GM12878 (cell line): ENCODE results near the gene COX5A. TPM values are rescaled to one million over a fixed set of nuclear protein-coding genes. Genes with fewer than 3 reads are reported as not detected.

Source experiments
- POLR2AphosphoS2 ChIP-seq: IDR thresholded peaks from 2 replicates; pipeline ENCODE4 v1.6.1; 2011; ENCODE audit warnings: low read depth, mild to moderate bottlenecking, low read length, improper control_type of control experiment, moderate library complexity
- RCOR1 ChIP-seq: conservative IDR thresholded peaks from 2 replicates; pipeline ENCODE4 v1.6.1; 2012; ENCODE audit warnings: low read depth, low read length, improper control_type of control experiment
- RUNX3 ChIP-seq: IDR thresholded peaks from 2 replicates; pipeline ENCODE4 v1.6.1; 2012; ENCODE audit warnings: low read length, inconsistent platforms
- SMARCA5 ChIP-seq: fragments of 450-650 bp; IDR thresholded peaks from 2 replicates; pipeline ENCODE4 v1.6.1; 2017; ENCODE audit warnings: mild to moderate bottlenecking
- ZNF217 ChIP-seq: fragments of 450-650 bp; IDR thresholded peaks from 2 replicates; pipeline ENCODE4 v1.6.1; 2017; ENCODE audit warnings: antibody characterized with exemption, mild to moderate bottlenecking
- ZNF24 ChIP-seq: fragments of 450-650 bp; IDR thresholded peaks from 2 replicates; pipeline ENCODE4 v1.6.1; 2017; ENCODE audit warnings: antibody characterized with exemption, mild to moderate bottlenecking
- polyA plus RNA-seq, 11 experiments: library from polyadenylated mRNA; depleted of rRNA in 4 of 11; unstranded in 6 of 11; stranded (reverse) in 5 of 11; fragments of >200 nt; fragmentation: Nextera tagmentation in 4 of 11; fragmentation: Illumina TruSeq in 1 of 11; extraction: Ambion mirVana in 4 of 11; extraction: Trizol in 1 of 11; gene quantifications; 1 replicate in 1 of 11; 2 replicates in 10 of 11; pipeline versions ENCODE4 v1.2.1 to v1.2.3, GENCODE V29; 2011 to 2016; ENCODE audit warnings: inconsistent platforms in 2 of 11, missing spikeins in 2 of 11, low read depth in 1 of 11
- total RNA-seq, 4 experiments: library from RNA; depleted of rRNA in 3 of 4; stranded (reverse); fragments of >200 nt in 3 of 4; fragmentation: Illumina TruSeq in 1 of 4; extraction: Trizol in 1 of 4; gene quantifications; 2 replicates each; pipeline versions ENCODE4 v1.2.1 to v1.2.3, GENCODE V29; 2013 to 2021
- TF ChIP-seq, protein P1 (sequence below): IDR thresholded peaks from 2 replicates; pipeline ENCODE4 v1.6.1; 2012; ENCODE audit warnings: low read depth, low read length, improper control_type of control experiment
- TF ChIP-seq, protein P2 (sequence below), 3 experiments: IDR thresholded peaks in 2 of 3; conservative IDR thresholded peaks in 1 of 3; 2 replicates each; pipeline ENCODE4 v1.5.1; 2011; ENCODE audit warnings: low read depth in 3 of 3, low read length in 3 of 3, mild to moderate bottlenecking in 3 of 3, control low read depth in 2 of 3, moderate library complexity in 2 of 3, inconsistent platforms in 1 of 3, mixed read lengths in 1 of 3; ENCODE audit not compliant: control insufficient read depth in 2 of 3, insufficient read depth in 1 of 3; ENCODE audit errors: extremely low read depth in 1 of 3
- TF ChIP-seq, protein P3 (sequence below): fragments of 450-650 bp; IDR thresholded peaks from 2 replicates; pipeline ENCODE4 v1.6.1; 2016; ENCODE audit warnings: mild to moderate bottlenecking, moderate library complexity, borderline replicate concordance
- TF ChIP-seq, protein P4 (sequence below): fragments of 450-650 bp; formaldehyde crosslinking; IDR thresholded peaks from 2 replicates; pipeline ENCODE4 v1.5.0; 2022; ENCODE audit warnings: mild to moderate bottlenecking, missing genetic modification characterization
- TF ChIP-seq, protein P5 (sequence below): fragments of 450-650 bp; IDR thresholded peaks from 2 replicates; pipeline ENCODE4 v1.6.1; 2017; ENCODE audit warnings: antibody characterized with exemption, mild to moderate bottlenecking, moderate library complexity
- TF ChIP-seq, protein P6 (sequence below): fragments of 450-650 bp; IDR thresholded peaks from 2 replicates; pipeline ENCODE4 v1.6.1; 2016; ENCODE audit warnings: mild to moderate bottlenecking

The COX5A gene
- total and polyA plus RNA-seq, 10 of the 15 experiments (the other 5 are each of a cell fraction or from before 2014, with no cell fraction given) = 84.5 to 1,218 (median 392) TPM

DNA sequence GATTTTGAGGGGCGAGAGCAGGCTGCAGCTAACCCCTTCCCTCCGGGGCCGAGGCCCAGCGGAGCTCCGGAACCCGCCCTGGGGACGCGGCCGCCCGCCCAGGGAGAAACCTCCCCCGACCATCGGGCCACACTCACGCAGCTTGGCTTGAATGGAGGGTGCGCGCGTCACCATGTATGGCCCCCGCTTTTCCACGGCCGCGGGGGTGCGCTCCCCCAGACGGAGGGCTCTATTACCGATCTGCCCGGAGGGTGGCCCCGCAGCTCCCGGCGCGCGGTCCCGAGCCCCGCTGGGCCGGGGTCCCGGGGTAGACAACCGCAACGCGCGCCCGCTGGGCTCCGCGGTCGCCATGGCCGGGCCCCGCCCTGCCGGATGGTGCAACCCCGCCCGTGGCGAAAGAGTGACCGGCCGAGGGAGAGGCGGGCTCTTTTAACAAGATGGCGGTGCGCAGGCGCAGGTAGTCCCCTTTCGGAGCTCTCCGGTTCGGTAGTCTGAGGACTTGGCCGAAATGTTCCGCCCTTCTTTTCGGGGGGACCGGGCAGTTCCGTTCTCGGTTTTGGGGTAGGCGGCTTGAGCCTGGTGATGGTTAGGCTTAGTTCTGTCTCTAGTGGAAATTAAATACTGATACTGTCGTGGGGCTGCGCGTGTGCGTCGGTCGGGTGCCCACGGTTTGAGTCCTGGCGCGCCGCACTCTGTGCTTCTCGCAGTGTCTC, 31.3 kb downstream of the COX5A start, which contains the start of gene FAM219B (continued):
- TF ChIP-seq, protein P1, sequence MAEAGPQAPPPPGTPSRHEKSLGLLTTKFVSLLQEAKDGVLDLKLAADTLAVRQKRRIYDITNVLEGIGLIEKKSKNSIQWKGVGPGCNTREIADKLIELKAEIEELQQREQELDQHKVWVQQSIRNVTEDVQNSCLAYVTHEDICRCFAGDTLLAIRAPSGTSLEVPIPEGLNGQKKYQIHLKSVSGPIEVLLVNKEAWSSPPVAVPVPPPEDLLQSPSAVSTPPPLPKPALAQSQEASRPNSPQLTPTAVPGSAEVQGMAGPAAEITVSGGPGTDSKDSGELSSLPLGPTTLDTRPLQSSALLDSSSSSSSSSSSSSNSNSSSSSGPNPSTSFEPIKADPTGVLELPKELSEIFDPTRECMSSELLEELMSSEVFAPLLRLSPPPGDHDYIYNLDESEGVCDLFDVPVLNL = no peak
- TF ChIP-seq, protein P2, sequence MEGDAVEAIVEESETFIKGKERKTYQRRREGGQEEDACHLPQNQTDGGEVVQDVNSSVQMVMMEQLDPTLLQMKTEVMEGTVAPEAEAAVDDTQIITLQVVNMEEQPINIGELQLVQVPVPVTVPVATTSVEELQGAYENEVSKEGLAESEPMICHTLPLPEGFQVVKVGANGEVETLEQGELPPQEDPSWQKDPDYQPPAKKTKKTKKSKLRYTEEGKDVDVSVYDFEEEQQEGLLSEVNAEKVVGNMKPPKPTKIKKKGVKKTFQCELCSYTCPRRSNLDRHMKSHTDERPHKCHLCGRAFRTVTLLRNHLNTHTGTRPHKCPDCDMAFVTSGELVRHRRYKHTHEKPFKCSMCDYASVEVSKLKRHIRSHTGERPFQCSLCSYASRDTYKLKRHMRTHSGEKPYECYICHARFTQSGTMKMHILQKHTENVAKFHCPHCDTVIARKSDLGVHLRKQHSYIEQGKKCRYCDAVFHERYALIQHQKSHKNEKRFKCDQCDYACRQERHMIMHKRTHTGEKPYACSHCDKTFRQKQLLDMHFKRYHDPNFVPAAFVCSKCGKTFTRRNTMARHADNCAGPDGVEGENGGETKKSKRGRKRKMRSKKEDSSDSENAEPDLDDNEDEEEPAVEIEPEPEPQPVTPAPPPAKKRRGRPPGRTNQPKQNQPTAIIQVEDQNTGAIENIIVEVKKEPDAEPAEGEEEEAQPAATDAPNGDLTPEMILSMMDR (IDR thresholded peaks at IDR 0.05 in 2 of 3, conservative IDR thresholded peaks at IDR 0.05 in 1 of 3; ENCODE audit: control insufficient read depth in 2 of 3, extremely low read depth in 1 of 3, insufficient read depth in 1 of 3, low read depth in 3 of 3, low read length in 3 of 3) = 0 out of 6 replicates have a peak, but pooled peaks of 1 of the 3 experiments have one; percentile 1
- TF ChIP-seq, protein P3, sequence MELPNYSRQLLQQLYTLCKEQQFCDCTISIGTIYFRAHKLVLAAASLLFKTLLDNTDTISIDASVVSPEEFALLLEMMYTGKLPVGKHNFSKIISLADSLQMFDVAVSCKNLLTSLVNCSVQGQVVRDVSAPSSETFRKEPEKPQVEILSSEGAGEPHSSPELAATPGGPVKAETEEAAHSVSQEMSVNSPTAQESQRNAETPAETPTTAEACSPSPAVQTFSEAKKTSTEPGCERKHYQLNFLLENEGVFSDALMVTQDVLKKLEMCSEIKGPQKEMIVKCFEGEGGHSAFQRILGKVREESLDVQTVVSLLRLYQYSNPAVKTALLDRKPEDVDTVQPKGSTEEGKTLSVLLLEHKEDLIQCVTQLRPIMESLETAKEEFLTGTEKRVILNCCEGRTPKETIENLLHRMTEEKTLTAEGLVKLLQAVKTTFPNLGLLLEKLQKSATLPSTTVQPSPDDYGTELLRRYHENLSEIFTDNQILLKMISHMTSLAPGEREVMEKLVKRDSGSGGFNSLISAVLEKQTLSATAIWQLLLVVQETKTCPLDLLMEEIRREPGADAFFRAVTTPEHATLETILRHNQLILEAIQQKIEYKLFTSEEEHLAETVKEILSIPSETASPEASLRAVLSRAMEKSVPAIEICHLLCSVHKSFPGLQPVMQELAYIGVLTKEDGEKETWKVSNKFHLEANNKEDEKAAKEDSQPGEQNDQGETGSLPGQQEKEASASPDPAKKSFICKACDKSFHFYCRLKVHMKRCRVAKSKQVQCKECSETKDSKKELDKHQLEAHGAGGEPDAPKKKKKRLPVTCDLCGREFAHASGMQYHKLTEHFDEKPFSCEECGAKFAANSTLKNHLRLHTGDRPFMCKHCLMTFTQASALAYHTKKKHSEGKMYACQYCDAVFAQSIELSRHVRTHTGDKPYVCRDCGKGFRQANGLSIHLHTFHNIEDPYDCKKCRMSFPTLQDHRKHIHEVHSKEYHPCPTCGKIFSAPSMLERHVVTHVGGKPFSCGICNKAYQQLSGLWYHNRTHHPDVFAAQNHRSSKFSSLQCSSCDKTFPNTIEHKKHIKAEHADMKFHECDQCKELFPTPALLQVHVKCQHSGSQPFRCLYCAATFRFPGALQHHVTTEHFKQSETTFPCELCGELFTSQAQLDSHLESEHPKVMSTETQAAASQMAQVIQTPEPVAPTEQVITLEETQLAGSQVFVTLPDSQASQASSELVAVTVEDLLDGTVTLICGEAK = peak; percentile 62; the same call in 1 of the 2 replicates
- TF ChIP-seq POLR2AphosphoS2 (0 out of 2 replicates have a peak, but pooled peaks have one; percentile 30), ZNF217 (0 out of 2 replicates have a peak, but pooled peaks have one; percentile 44), RCOR1 (no peak), RUNX3 (peak; percentile 68), SMARCA5 (0 out of 2 replicates have a peak, but pooled peaks have one; percentile 66), ZNF24 (peak; percentile 62; the same call in 1 of the 2 replicates)
- TF ChIP-seq, protein P4, sequence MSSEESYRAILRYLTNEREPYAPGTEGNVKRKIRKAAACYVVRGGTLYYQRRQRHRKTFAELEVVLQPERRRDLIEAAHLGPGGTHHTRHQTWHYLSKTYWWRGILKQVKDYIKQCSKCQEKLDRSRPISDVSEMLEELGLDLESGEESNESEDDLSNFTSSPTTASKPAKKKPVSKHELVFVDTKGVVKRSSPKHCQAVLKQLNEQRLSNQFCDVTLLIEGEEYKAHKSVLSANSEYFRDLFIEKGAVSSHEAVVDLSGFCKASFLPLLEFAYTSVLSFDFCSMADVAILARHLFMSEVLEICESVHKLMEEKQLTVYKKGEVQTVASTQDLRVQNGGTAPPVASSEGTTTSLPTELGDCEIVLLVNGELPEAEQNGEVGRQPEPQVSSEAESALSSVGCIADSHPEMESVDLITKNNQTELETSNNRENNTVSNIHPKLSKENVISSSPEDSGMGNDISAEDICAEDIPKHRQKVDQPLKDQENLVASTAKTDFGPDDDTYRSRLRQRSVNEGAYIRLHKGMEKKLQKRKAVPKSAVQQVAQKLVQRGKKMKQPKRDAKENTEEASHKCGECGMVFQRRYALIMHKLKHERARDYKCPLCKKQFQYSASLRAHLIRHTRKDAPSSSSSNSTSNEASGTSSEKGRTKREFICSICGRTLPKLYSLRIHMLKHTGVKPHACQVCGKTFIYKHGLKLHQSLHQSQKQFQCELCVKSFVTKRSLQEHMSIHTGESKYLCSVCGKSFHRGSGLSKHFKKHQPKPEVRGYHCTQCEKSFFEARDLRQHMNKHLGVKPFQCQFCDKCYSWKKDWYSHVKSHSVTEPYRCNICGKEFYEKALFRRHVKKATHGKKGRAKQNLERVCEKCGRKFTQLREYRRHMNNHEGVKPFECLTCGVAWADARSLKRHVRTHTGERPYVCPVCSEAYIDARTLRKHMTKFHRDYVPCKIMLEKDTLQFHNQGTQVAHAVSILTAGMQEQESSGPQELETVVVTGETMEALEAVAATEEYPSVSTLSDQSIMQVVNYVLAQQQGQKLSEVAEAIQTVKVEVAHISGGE = peak; percentile 65
- TF ChIP-seq, protein P5, sequence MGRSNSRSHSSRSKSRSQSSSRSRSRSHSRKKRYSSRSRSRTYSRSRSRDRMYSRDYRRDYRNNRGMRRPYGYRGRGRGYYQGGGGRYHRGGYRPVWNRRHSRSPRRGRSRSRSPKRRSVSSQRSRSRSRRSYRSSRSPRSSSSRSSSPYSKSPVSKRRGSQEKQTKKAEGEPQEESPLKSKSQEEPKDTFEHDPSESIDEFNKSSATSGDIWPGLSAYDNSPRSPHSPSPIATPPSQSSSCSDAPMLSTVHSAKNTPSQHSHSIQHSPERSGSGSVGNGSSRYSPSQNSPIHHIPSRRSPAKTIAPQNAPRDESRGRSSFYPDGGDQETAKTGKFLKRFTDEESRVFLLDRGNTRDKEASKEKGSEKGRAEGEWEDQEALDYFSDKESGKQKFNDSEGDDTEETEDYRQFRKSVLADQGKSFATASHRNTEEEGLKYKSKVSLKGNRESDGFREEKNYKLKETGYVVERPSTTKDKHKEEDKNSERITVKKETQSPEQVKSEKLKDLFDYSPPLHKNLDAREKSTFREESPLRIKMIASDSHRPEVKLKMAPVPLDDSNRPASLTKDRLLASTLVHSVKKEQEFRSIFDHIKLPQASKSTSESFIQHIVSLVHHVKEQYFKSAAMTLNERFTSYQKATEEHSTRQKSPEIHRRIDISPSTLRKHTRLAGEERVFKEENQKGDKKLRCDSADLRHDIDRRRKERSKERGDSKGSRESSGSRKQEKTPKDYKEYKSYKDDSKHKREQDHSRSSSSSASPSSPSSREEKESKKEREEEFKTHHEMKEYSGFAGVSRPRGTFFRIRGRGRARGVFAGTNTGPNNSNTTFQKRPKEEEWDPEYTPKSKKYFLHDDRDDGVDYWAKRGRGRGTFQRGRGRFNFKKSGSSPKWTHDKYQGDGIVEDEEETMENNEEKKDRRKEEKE = peak; percentile 57; the same call in 1 of the 2 replicates
- TF ChIP-seq, protein P6, sequence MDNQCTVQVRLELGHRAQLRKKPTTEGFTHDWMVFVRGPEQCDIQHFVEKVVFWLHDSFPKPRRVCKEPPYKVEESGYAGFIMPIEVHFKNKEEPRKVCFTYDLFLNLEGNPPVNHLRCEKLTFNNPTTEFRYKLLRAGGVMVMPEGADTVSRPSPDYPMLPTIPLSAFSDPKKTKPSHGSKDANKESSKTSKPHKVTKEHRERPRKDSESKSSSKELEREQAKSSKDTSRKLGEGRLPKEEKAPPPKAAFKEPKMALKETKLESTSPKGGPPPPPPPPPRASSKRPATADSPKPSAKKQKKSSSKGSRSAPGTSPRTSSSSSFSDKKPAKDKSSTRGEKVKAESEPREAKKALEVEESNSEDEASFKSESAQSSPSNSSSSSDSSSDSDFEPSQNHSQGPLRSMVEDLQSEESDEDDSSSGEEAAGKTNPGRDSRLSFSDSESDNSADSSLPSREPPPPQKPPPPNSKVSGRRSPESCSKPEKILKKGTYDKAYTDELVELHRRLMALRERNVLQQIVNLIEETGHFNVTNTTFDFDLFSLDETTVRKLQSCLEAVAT = peak; percentile 88
